ENCODE measurements around the gene RIPPLY3.

- no peak for TF ChIP-seq EZH2 (IDR thresholded peaks at IDR 0.05; ENCODE audit: low read length, missing control alignments)
- TF ChIP-seq, protein P1, sequence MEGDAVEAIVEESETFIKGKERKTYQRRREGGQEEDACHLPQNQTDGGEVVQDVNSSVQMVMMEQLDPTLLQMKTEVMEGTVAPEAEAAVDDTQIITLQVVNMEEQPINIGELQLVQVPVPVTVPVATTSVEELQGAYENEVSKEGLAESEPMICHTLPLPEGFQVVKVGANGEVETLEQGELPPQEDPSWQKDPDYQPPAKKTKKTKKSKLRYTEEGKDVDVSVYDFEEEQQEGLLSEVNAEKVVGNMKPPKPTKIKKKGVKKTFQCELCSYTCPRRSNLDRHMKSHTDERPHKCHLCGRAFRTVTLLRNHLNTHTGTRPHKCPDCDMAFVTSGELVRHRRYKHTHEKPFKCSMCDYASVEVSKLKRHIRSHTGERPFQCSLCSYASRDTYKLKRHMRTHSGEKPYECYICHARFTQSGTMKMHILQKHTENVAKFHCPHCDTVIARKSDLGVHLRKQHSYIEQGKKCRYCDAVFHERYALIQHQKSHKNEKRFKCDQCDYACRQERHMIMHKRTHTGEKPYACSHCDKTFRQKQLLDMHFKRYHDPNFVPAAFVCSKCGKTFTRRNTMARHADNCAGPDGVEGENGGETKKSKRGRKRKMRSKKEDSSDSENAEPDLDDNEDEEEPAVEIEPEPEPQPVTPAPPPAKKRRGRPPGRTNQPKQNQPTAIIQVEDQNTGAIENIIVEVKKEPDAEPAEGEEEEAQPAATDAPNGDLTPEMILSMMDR (conservative IDR thresholded peaks at IDR 0.05 in 1 of 2, IDR thresholded peaks at IDR 0.05 in 1 of 2; ENCODE audit: low read depth in 1 of 2, low read length in 2 of 2) = no peak
These were observed 20.0 kb downstream of the RIPPLY3 start for GRCh38 chr21:37026499-37026898.
